Sigmoid colon (tissue), 7 donors: ENCODE results near the gene PRDX2. TPM values are rescaled to one million over a fixed set of nuclear protein-coding genes. Genes with fewer than 3 reads are reported as not detected.

ENCODE experiments used
- DNase-seq: peaks from one replicate; pipeline ENCODE4 v3.0.0-alpha.2; 2019
- H3K27ac ChIP-seq, 4 donors: fragments of 200-600 bp; sonication (generic); one replicate each; pipeline ENCODE4 v1.5.1; 2016 to 2019; ENCODE audit warnings: mild to moderate bottlenecking in 1 of 4
- H3K27me3 ChIP-seq, 3 donors: fragments of 200-600 bp; sonication (generic); one replicate each; pipeline ENCODE4 v1.5.1; 2019; ENCODE audit warnings: mild to moderate bottlenecking in 1 of 3
- H3K36me3 ChIP-seq, 4 donors: fragments of 200-600 bp; sonication (generic); one replicate each; pipeline ENCODE4 v1.5.1; 2016 to 2019
- H3K4me1 ChIP-seq, 4 donors: fragments of 200-600 bp; sonication (generic); one replicate each; pipeline ENCODE4 v1.5.1; 2017 to 2019
- H3K4me3 ChIP-seq, 4 donors: fragments of 200-600 bp; sonication (generic); one replicate each; pipeline ENCODE4 v1.5.1; 2017 to 2019; ENCODE audit warnings: mild to moderate bottlenecking in 2 of 4, moderate library complexity in 1 of 4
- H3K9me3 ChIP-seq, 4 donors: fragments of 200-600 bp in 3 of 4; sonication (generic) in 3 of 4; one replicate each; pipeline versions ENCODE4 v1.5.1 to v1.6.1; 2013 to 2019
- CTCF ChIP-seq, 4 experiments: fragments of 450-650 bp in 3 of 4; fragments of 200-600 bp in 1 of 4; IDR thresholded peaks; one replicate each; pipeline ENCODE4 v1.5.1; 2016 to 2019; ENCODE audit warnings: antibody characterized with exemption in 4 of 4, mild to moderate bottlenecking in 3 of 4, moderate library complexity in 2 of 4
- EP300 ChIP-seq, 4 donors: sonication (generic); formaldehyde crosslinking; IDR thresholded peaks; one replicate each; pipeline ENCODE4 v1.6.1; 2017; ENCODE audit warnings: antibody characterized with exemption in 4 of 4
- POLR2A ChIP-seq, 2 donors: fragments of 450-650 bp; IDR thresholded peaks; one replicate each; pipeline ENCODE4 v1.6.1; 2016; ENCODE audit warnings: antibody characterized with exemption in 2 of 2, mild to moderate bottlenecking in 2 of 2, moderate library complexity in 2 of 2
- POLR2AphosphoS5 ChIP-seq, 4 donors: sonication (generic); formaldehyde crosslinking; IDR thresholded peaks; one replicate each; pipeline ENCODE4 v1.6.1; 2017; ENCODE audit warnings: antibody characterized with exemption in 4 of 4
- WGBS, 2 donors: extraction: QIAGEN DNeasy Blood & Tissue Kit; methylation state at CpG; one replicate each; pipeline ENCODE4 v1.1.7; 2013; 5-methylcytosine and 5-hydroxymethylcytosine counted together
- intact Hi-C: fragments of 100-400 bp; cut with DNase I; formaldehyde crosslinking; loops from one replicate; pipeline ENCODE4 v1.15.1; 2023
- polyA plus RNA-seq, 3 donors: library from polyadenylated mRNA; stranded (reverse); fragments of 200-250 nt; gene quantifications; one replicate each; pipeline ENCODE4 v1.2.3, GENCODE V29; 2013
- total RNA-seq, 4 donors: library from RNA; depleted of rRNA; stranded (reverse); fragments of >200 nt; gene quantifications; one replicate each; pipeline ENCODE4 v1.1.0, GENCODE V29; 2016
- donor health status: healthy with polysubstance abuse.
- donor health status: Bipolar disorder and iron deficiency.
- donor health status: healthy.

Gene PRDX2
- total and polyA plus RNA-seq, 7 donors = 248 to 379 (median 277) TPM

- TF ChIP-seq POLR2AphosphoS5 (IDR thresholded peaks at IDR 0.05) (peak in 2 of 4 donors; percentile 52 to 77), POLR2A (IDR thresholded peaks at IDR 0.05) (no peak)
- H3K9me3 ChIP-seq = no peaks in the 10 kb centered on the region
- DNase-seq = no peak
- intact Hi-C loops = no loop called here
- H3K4me1 ChIP-seq = peaks cover 0 to 55% (median 53%) of the 10 kb centered on the region in 4 donors
- 1% methylated on average over 46 of the region's 46 CpGs for WGBS, 2 donors
- H3K4me3 ChIP-seq = peak overlapping the region; percentile 72 to 99 (median 90)
- H3K27me3 ChIP-seq = no peaks in the 10 kb centered on the region
- H3K36me3 ChIP-seq = no peaks in the 10 kb centered on the region
- H3K27ac ChIP-seq = peak overlapping the region; percentile 97 to 100 (median 98)
Measured at GRCh38 chr19:12789098-12789903, 12.3 kb downstream of the PRDX2 start.

DNA sequence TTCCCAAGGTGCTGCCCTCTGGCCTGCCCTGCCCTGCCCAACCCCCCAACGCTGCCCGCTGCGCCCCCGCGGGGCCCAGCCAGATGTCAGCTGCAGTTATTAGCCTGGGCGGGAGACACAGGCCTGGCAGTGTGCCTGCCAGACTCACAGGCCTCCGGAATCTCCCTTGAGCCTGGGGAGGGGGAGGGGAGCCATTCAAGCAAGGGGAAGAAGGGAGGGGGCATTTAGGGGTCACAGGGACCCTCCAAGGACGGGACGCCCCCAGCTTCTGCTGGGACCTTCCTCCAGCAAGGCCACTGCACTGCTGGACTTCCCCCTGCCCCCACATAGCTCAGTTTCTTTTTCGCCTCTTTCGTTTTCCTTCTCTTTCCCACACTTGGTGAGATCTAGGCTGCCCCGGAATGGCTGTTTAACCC is 12.9 kb downstream of the PRDX2 start:
- Histone ChIP-seq H3K27me3 (no peaks in the 10 kb centered on the region), H3K4me3 (peak overlapping the region; percentile 39 to 99 (median 78)), H3K36me3 (no peaks in the 10 kb centered on the region), H3K4me1 (peaks cover 0 to 55% (median 53%) of the 10 kb centered on the region in 4 donors), H3K9me3 (no peaks in the 10 kb centered on the region), H3K27ac (peak overlapping the region; percentile 97 to 100 (median 98))
- peak; percentile 94 for DNase-seq
- no peak for TF ChIP-seq EP300 (IDR thresholded peaks at IDR 0.05)
- peak in 1 of 2 donors; percentile 10 for TF ChIP-seq POLR2A (IDR thresholded peaks at IDR 0.05)
- TF ChIP-seq CTCF (IDR thresholded peaks at IDR 0.05) = no peak
- TF ChIP-seq POLR2AphosphoS5 (IDR thresholded peaks at IDR 0.05) = peak in 3 of 4 donors; percentile 37 to 69 (median 45)
- intact Hi-C loops = no loop called here
- 1 to 9% methylated on average over 12 of the region's 12 CpGs for WGBS, 2 donors

DNA sequence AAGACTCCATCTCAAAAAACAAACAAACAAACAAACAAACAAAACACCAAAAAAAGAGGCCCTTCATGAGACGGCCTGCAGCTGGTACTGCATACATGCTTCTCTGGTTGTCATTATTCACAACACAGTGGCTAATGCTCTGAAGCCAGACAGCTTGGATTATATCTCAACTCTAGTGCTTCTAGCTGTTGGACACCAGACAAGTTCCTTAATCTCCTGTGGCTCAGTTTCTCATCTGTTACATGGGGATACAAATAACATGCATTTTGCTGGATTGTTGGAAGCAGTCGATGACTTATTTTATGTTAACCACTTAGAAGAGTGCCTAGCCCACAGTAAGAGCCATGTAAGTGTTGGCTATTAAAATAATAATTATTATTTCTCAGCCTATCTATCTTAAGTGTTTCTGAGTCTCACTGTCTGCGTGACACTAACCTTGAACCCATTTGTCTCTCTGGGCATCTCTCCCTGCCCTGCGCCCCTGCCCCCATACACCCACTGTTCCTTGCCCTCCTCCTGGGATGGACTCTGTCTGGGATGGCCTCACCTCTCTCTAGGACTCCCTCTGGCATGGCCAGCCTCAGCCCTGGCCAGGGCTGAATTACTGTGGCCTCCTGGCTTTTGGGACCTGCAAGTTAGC is 13.4 kb downstream of the PRDX2 start:
- Histone ChIP-seq H3K27me3 (no peaks in the 10 kb centered on the region), H3K9me3 (no peaks in the 10 kb centered on the region), H3K36me3 (no peaks in the 10 kb centered on the region), H3K4me3 (peak overlapping the region in 3 of 4 donors; percentile 72 to 99 (median 84)), H3K4me1 (peaks cover 0 to 59% (median 57%) of the 10 kb centered on the region in 4 donors), H3K27ac (peak overlapping the region; percentile 97 to 100 (median 98))
- intact Hi-C loops = no loop called here
- DNase-seq = no peak
- WGBS, 2 donors = 25 to 51% methylated on average over 4 of the region's 4 CpGs
- TF ChIP-seq POLR2AphosphoS5 (IDR thresholded peaks at IDR 0.05) (no peak), EP300 (IDR thresholded peaks at IDR 0.05) (no peak), CTCF (IDR thresholded peaks at IDR 0.05) (no peak), POLR2A (IDR thresholded peaks at IDR 0.05) (no peak)

GRCh38 chr19:12787458-12787857 is 14.1 kb downstream of the PRDX2 start:
- Histone ChIP-seq H3K4me1 (peaks cover 0 to 66% (median 62%) of the 10 kb centered on the region in 4 donors), H3K36me3 (no peaks in the 10 kb centered on the region), H3K27ac (peak overlapping the region; percentile 97 to 100 (median 98)), H3K9me3 (no peaks in the 10 kb centered on the region), H3K27me3 (no peaks in the 10 kb centered on the region), H3K4me3 (no peak overlapping the region)
- no peak for TF ChIP-seq POLR2A (IDR thresholded peaks at IDR 0.05)
- TF ChIP-seq EP300 (IDR thresholded peaks at IDR 0.05) = no peak
- TF ChIP-seq POLR2AphosphoS5 (IDR thresholded peaks at IDR 0.05) = no peak
- no peak for TF ChIP-seq CTCF (IDR thresholded peaks at IDR 0.05)
- WGBS, 2 donors = 54 to 74% methylated on average over 10 of the region's 10 CpGs
- no peak for DNase-seq
- intact Hi-C loops = no loop called here

DNA sequence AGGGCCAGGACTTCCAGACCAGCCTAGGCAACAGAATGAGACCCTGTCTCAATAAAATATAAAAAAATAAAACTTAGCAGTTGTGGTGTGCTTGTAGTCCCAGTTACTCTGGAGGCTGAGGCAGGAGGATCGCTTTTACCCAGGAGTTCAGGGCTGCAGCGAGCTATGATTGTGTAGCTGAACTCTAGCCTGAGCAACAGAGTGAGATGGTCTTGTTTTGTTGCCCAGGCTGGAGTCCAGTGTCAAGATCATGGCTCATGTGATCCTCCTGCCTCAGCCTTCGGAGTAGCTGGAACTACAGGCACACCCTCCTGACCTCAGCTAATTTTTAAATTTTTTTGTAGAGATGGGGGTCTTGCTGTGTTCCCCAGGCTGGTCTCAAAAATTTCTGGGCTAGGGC is 14.6 kb downstream of the PRDX2 start:
- intact Hi-C loops = no loop called here
- Histone ChIP-seq H3K9me3 (no peaks in the 10 kb centered on the region), H3K27me3 (no peaks in the 10 kb centered on the region), H3K4me1 (peaks cover 0 to 67% (median 66%) of the 10 kb centered on the region in 4 donors), H3K4me3 (no peak overlapping the region), H3K27ac (peak overlapping the region; percentile 97 to 100 (median 98)), H3K36me3 (no peaks in the 10 kb centered on the region)
- WGBS, 2 donors = 76 to 80% methylated on average over 3 of the region's 3 CpGs
- no peak for DNase-seq
- no peak for TF ChIP-seq POLR2A (IDR thresholded peaks at IDR 0.05)
- TF ChIP-seq EP300 (IDR thresholded peaks at IDR 0.05) = no peak
- no peak for TF ChIP-seq POLR2AphosphoS5 (IDR thresholded peaks at IDR 0.05)
- no peak for TF ChIP-seq CTCF (IDR thresholded peaks at IDR 0.05)
